Neural cell (in vitro differentiated cells): ENCODE data around the gene SHISAL2B.

Experiments
- EP300 ChIP-seq: fragments of 450-650 bp; conservative IDR thresholded peaks from 2 replicates; pipeline ENCODE4 v1.6.1; 2014; ENCODE audit warnings: antibody characterized with exemption, mild to moderate bottlenecking, moderate library complexity; ENCODE audit not compliant: poor library complexity, severe bottlenecking
- EZH2 ChIP-seq: fragments of 200-600, 300-800 bp; shearing (Covaris generic), sonication (generic); IDR thresholded peaks from 2 replicates; pipeline ENCODE4 v1.6.1; 2014; ENCODE audit warnings: antibody characterized with exemption, low read length, borderline replicate concordance, mild to moderate bottlenecking; ENCODE audit not compliant: insufficient read depth, poor library complexity, severe bottlenecking
- MXI1 ChIP-seq: fragments of 450-650 bp; conservative IDR thresholded peaks from 2 replicates; pipeline ENCODE4 v1.6.1; 2014; ENCODE audit warnings: antibody characterized with exemption, mild to moderate bottlenecking; ENCODE audit not compliant: poor library complexity, severe bottlenecking
- POLR2AphosphoS5 ChIP-seq: IDR thresholded peaks from 2 replicates; pipeline ENCODE4 v1.6.1; 2012
- RAD21 ChIP-seq: fragments of 450-650 bp; conservative IDR thresholded peaks from 2 replicates; pipeline ENCODE4 v1.6.1; 2014; ENCODE audit warnings: antibody characterized with exemption, mild to moderate bottlenecking, moderate library complexity
- SMC3 ChIP-seq: fragments of 450-650 bp; conservative IDR thresholded peaks from 2 replicates; pipeline ENCODE4 v1.6.1; 2014; ENCODE audit warnings: antibody characterized with exemption, mild to moderate bottlenecking, moderate library complexity; ENCODE audit not compliant: poor library complexity
- TAF1 ChIP-seq: IDR thresholded peaks from 2 replicates; pipeline ENCODE4 v1.6.1; 2012; ENCODE audit warnings: low read depth
- TF ChIP-seq, protein P1 (sequence below): fragments of 450-650 bp; IDR thresholded peaks from 2 replicates; pipeline ENCODE4 v1.5.1; 2014; ENCODE audit warnings: antibody characterized with exemption, mild to moderate bottlenecking, moderate library complexity; ENCODE audit not compliant: poor library complexity, severe bottlenecking
- TF ChIP-seq, protein P2 (sequence below): IDR thresholded peaks from 2 replicates; pipeline ENCODE4 v1.6.1; 2012; ENCODE audit warnings: borderline replicate concordance

DNA sequence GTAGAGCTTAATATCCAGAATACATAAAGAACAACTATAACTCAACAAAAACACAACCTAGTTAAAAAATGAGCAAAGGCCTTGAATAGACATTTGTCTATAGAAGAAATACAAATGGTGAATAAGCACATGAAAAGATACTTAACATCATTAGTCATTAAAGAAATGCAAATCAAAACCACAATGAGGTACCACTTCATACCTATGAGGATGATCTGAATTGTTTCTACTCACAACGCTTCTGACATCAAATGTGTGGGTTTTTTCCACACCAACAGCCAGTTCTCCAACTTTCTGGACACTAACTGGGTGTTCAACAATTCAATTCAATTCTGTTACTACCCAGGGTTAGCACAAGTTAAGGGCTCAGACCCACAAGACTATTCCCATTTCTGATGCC is 56.1 kb downstream of the SHISAL2B start:
- TF ChIP-seq, protein P1, sequence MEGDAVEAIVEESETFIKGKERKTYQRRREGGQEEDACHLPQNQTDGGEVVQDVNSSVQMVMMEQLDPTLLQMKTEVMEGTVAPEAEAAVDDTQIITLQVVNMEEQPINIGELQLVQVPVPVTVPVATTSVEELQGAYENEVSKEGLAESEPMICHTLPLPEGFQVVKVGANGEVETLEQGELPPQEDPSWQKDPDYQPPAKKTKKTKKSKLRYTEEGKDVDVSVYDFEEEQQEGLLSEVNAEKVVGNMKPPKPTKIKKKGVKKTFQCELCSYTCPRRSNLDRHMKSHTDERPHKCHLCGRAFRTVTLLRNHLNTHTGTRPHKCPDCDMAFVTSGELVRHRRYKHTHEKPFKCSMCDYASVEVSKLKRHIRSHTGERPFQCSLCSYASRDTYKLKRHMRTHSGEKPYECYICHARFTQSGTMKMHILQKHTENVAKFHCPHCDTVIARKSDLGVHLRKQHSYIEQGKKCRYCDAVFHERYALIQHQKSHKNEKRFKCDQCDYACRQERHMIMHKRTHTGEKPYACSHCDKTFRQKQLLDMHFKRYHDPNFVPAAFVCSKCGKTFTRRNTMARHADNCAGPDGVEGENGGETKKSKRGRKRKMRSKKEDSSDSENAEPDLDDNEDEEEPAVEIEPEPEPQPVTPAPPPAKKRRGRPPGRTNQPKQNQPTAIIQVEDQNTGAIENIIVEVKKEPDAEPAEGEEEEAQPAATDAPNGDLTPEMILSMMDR, result no peak
- no peak for TF ChIP-seq MXI1
- TF ChIP-seq POLR2AphosphoS5, result no peak
- TF ChIP-seq, protein P2, sequence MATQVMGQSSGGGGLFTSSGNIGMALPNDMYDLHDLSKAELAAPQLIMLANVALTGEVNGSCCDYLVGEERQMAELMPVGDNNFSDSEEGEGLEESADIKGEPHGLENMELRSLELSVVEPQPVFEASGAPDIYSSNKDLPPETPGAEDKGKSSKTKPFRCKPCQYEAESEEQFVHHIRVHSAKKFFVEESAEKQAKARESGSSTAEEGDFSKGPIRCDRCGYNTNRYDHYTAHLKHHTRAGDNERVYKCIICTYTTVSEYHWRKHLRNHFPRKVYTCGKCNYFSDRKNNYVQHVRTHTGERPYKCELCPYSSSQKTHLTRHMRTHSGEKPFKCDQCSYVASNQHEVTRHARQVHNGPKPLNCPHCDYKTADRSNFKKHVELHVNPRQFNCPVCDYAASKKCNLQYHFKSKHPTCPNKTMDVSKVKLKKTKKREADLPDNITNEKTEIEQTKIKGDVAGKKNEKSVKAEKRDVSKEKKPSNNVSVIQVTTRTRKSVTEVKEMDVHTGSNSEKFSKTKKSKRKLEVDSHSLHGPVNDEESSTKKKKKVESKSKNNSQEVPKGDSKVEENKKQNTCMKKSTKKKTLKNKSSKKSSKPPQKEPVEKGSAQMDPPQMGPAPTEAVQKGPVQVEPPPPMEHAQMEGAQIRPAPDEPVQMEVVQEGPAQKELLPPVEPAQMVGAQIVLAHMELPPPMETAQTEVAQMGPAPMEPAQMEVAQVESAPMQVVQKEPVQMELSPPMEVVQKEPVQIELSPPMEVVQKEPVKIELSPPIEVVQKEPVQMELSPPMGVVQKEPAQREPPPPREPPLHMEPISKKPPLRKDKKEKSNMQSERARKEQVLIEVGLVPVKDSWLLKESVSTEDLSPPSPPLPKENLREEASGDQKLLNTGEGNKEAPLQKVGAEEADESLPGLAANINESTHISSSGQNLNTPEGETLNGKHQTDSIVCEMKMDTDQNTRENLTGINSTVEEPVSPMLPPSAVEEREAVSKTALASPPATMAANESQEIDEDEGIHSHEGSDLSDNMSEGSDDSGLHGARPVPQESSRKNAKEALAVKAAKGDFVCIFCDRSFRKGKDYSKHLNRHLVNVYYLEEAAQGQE, result no peak
- no peak for TF ChIP-seq EZH2
- TF ChIP-seq TAF1, result no peak
- TF ChIP-seq RAD21, result no peak
- TF ChIP-seq EP300, result no peak
- TF ChIP-seq SMC3, result no peak
